Measurements from ENCODE around the gene ERP27. TPM values are rescaled to one million over a fixed set of nuclear protein-coding genes. Genes with fewer than 3 reads are reported as not detected.

ERP27 gene
- total RNA-seq, 1 experiment from 2014 or later = not detected

- Histone ChIP-seq H3K27me3 (no peaks in the 10 kb centered on the region), H3K9me3 (no peaks in the 10 kb centered on the region), H3K4me3 (no peak overlapping the region), H3K36me3 (no peaks in the 10 kb centered on the region)
- no peak for DNase-seq
Measured at GRCh38 chr12:14950982-14951746, 12.8 kb upstream of the ERP27 start.

GRCh38 chr12:14950421-14950820 is 12.1 kb upstream of the ERP27 start:
- Histone ChIP-seq H3K4me3 (no peak overlapping the region), H3K9me3 (no peaks in the 10 kb centered on the region), H3K27me3 (no peaks in the 10 kb centered on the region), H3K36me3 (no peaks in the 10 kb centered on the region)
- no peak for DNase-seq

GRCh38 chr12:14949631-14950030 is 11.3 kb upstream of the ERP27 start:
- Histone ChIP-seq H3K27me3 (no peaks in the 10 kb centered on the region), H3K9me3 (no peaks in the 10 kb centered on the region), H3K36me3 (no peaks in the 10 kb centered on the region), H3K4me3 (no peak overlapping the region)
- no peak for DNase-seq

- Histone ChIP-seq H3K4me3 (no peak overlapping the region), H3K9me3 (no peaks in the 10 kb centered on the region), H3K36me3 (no peaks in the 10 kb centered on the region), H3K27me3 (no peaks in the 10 kb centered on the region)
- DNase-seq = no peak
Measured at GRCh38 chr12:14948672-14949071, 10.3 kb upstream of the ERP27 start.

GRCh38 chr12:14946861-14947260 is 8.5 kb upstream of the ERP27 start:
- no peak overlapping the region for H3K4me3 ChIP-seq
- H3K27me3 ChIP-seq = no peaks in the 10 kb centered on the region
- no peaks in the 10 kb centered on the region for H3K9me3 ChIP-seq
- no peak for DNase-seq
- H3K36me3 ChIP-seq = no peaks in the 10 kb centered on the region

GRCh38 chr12:14946162-14946561 is 7.8 kb upstream of the ERP27 start:
- Histone ChIP-seq H3K27me3 (no peaks in the 10 kb centered on the region), H3K9me3 (no peaks in the 10 kb centered on the region), H3K4me3 (no peak overlapping the region), H3K36me3 (no peaks in the 10 kb centered on the region)
- DNase-seq = no peak

- Histone ChIP-seq H3K9me3 (no peaks in the 10 kb centered on the region), H3K36me3 (no peaks in the 10 kb centered on the region), H3K27me3 (no peaks in the 10 kb centered on the region), H3K4me3 (no peak overlapping the region)
- DNase-seq = no peak
Measured at GRCh38 chr12:14942196-14942931, 4.0 kb upstream of the ERP27 start.

- no peak overlapping the region for H3K4me3 ChIP-seq
- H3K9me3 ChIP-seq = no peaks in the 10 kb centered on the region
- H3K27me3 ChIP-seq = no peaks in the 10 kb centered on the region
- DNase-seq = no peak
- H3K36me3 ChIP-seq = no peaks in the 10 kb centered on the region
Measured at GRCh38 chr12:14941369-14941768, 3.0 kb upstream of the ERP27 start.

GRCh38 chr12:14937689-14938088 is 648 bp downstream of the ERP27 start:
- Histone ChIP-seq H3K36me3 (no peaks in the 10 kb centered on the region), H3K9me3 (no peaks in the 10 kb centered on the region), H3K4me3 (no peak overlapping the region), H3K27me3 (no peaks in the 10 kb centered on the region)
- no peak for DNase-seq

- H3K27me3 ChIP-seq = no peaks in the 10 kb centered on the region
- no peak overlapping the region for H3K4me3 ChIP-seq
- no peak for DNase-seq
- no peaks in the 10 kb centered on the region for H3K9me3 ChIP-seq
- H3K36me3 ChIP-seq = no peaks in the 10 kb centered on the region
Measured at GRCh38 chr12:14937014-14937413, 1.3 kb downstream of the ERP27 start.

GRCh38 chr12:14936224-14936861 is 2.0 kb downstream of the ERP27 start:
- no peaks in the 10 kb centered on the region for H3K36me3 ChIP-seq
- no peaks in the 10 kb centered on the region for H3K9me3 ChIP-seq
- H3K27me3 ChIP-seq = no peaks in the 10 kb centered on the region
- no peak for DNase-seq
- H3K4me3 ChIP-seq = no peak overlapping the region

- Histone ChIP-seq H3K9me3 (no peaks in the 10 kb centered on the region), H3K27me3 (no peaks in the 10 kb centered on the region), H3K4me3 (no peak overlapping the region), H3K36me3 (no peaks in the 10 kb centered on the region)
- no peak for DNase-seq
Measured at GRCh38 chr12:14935031-14935430, 3.3 kb downstream of the ERP27 start.

- H3K4me3 ChIP-seq = no peak overlapping the region
- DNase-seq = no peak
- H3K9me3 ChIP-seq = no peaks in the 10 kb centered on the region
- H3K27me3 ChIP-seq = no peaks in the 10 kb centered on the region
- H3K36me3 ChIP-seq = no peaks in the 10 kb centered on the region
Measured at GRCh38 chr12:14934511-14934910, 3.8 kb downstream of the ERP27 start.

GRCh38 chr12:14931791-14932560 is 6.4 kb downstream of the ERP27 start:
- no peaks in the 10 kb centered on the region for H3K36me3 ChIP-seq
- no peak for DNase-seq
- no peaks in the 10 kb centered on the region for H3K9me3 ChIP-seq
- 0 out of 2 replicates have a peak, but pooled peaks cover 3% of the 10 kb centered on the region for H3K27me3 ChIP-seq
- H3K4me3 ChIP-seq = no peak overlapping the region

GRCh38 chr12:14931359-14931758 is 7.0 kb downstream of the ERP27 start:
- no peak for DNase-seq

GRCh38 chr12:14930299-14930698 is 8.0 kb downstream of the ERP27 start:
- H3K36me3 ChIP-seq = no peaks in the 10 kb centered on the region
- no peak for DNase-seq
- no peak overlapping the region for H3K4me3 ChIP-seq
- no peaks in the 10 kb centered on the region for H3K9me3 ChIP-seq
- H3K27me3 ChIP-seq = peaks cover 3% of the 10 kb centered on the region; the same call in 1 of the 2 replicates

More at GRCh38 chr12:14931359-14931758, 7.0 kb downstream of the ERP27 start:
- peaks cover 3% of the 10 kb centered on the region; the same call in 1 of the 2 replicates for H3K27me3 ChIP-seq
- H3K4me3 ChIP-seq = no peak overlapping the region
- no peaks in the 10 kb centered on the region for H3K9me3 ChIP-seq
- no peaks in the 10 kb centered on the region for H3K36me3 ChIP-seq

GRCh38 chr12:14928931-14929330 is 9.4 kb downstream of the ERP27 start:
- Histone ChIP-seq H3K9me3 (no peaks in the 10 kb centered on the region), H3K36me3 (no peaks in the 10 kb centered on the region), H3K27me3 (peaks cover 3% of the 10 kb centered on the region; the same call in 1 of the 2 replicates), H3K4me3 (no peak overlapping the region)
- no peak for DNase-seq

All from MG63 (cell line).